ENCODE measurements around the gene SH3D21.

The SH3D21 gene

DNA sequence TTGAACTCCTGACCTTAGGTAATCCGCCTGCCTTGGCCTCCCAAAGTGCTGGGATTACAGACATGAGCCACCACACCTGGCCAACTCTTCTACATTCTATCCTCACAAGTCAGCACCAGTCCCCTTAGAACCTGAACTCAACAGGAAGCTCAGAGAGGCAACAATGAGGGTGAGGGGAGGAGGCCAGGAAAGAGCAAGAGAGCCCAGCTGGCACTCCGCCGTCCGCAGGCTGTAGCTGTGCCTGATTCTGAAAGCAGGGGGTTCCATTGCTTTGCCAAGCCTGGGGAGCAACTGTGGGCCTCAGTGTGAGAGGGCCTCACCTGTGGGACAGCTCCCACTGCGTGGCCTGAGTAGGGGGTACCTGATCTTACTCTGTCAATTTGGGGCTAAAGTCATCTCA is 60.9 kb downstream of the SH3D21 start:
- H3K4me1 ChIP-seq (ENCODE audit: control insufficient read depth in 1 of 2, insufficient read depth in 2 of 2, low read length in 2 of 2): peaks cover 1% of the 10 kb centered on the region in 2 experiments
- H2BK12ac ChIP-seq (ENCODE audit: low read length): no peak overlapping the region
- no peak overlapping the region for H3K27ac ChIP-seq (ENCODE audit: low read depth, low read length)
- DNase-seq: no peak
- peaks cover 25 to 26% of the 10 kb centered on the region in 2 experiments for H3K36me3 ChIP-seq (ENCODE audit: control insufficient read depth in 1 of 2, insufficient read depth in 2 of 2, low read length in 2 of 2)
- no peak overlapping the region for H4K8ac ChIP-seq (ENCODE audit: low read depth, low read length)
- no peaks in the 10 kb centered on the region for H3K27me3 ChIP-seq (ENCODE audit: insufficient read depth, low read length)
- no CpG with 5 or more reads among the region's 5 CpGs for WGBS (ENCODE audit: extremely low coverage, insufficient coverage, insufficient read length)
- no peak overlapping the region for H2BK120ac ChIP-seq (ENCODE audit: insufficient read depth, low read length, poor library complexity)
- no peak overlapping the region for H3K4me2 ChIP-seq (ENCODE audit: low read length)
- no peak overlapping the region for H3K23ac ChIP-seq (ENCODE audit: low read length)
- no peaks in the 10 kb centered on the region for H3K9me3 ChIP-seq (ENCODE audit: insufficient read depth, low read depth, low read length)
- H3K79me2 ChIP-seq (ENCODE audit: control insufficient read depth, insufficient read depth, low read length, poor library complexity): no peaks in the 10 kb centered on the region
- H2BK5ac ChIP-seq (ENCODE audit: low read depth, low read length, poor library complexity): no peak overlapping the region
- H3K79me1 ChIP-seq (ENCODE audit: low read length): no peaks in the 10 kb centered on the region
- H2AFZ ChIP-seq (ENCODE audit: insufficient read depth, low read length, poor library complexity): no peak overlapping the region
- no peak overlapping the region for H2AK5ac ChIP-seq (ENCODE audit: low read length)
- H3K18ac ChIP-seq (ENCODE audit: low read length): no peak overlapping the region
- H4K91ac ChIP-seq (ENCODE audit: low read depth, low read length): no peak overlapping the region
- H3K4ac ChIP-seq (ENCODE audit: low read depth, low read length): peak overlapping the region; percentile 12
- H3K9ac ChIP-seq (ENCODE audit: low read length): no peak overlapping the region
- no peak overlapping the region for H3K14ac ChIP-seq (ENCODE audit: low read length)
- H3K4me3 ChIP-seq (ENCODE audit: low read depth, low read length): no peak overlapping the region
- no peak overlapping the region for H4K12ac ChIP-seq (ENCODE audit: low read depth, low read length)

DNA sequence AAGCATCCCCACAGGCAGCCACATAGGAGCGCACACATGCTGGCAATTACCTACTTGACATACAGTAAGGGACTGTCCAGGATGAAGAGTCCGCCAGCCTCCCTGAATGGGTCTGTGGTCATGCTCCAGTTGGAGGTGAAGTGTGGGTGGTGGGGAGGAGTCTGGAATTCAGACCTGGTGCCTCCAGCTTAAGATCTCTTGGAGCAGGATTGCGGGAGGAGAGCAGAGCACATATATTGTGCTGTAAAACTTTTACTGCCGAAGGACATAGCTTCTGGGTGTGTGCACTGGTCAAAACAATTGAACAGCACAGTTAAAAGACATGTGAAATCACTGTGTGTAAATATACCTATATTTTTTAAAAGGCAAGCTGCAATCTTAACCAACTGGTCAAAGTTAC is 61.6 kb downstream of the SH3D21 start:
- no peak overlapping the region for H4K8ac ChIP-seq (ENCODE audit: low read depth, low read length)
- no peak overlapping the region for H3K9ac ChIP-seq (ENCODE audit: low read length)
- no peak overlapping the region for H2AFZ ChIP-seq (ENCODE audit: insufficient read depth, low read length, poor library complexity)
- no peak overlapping the region for H2BK5ac ChIP-seq (ENCODE audit: low read depth, low read length, poor library complexity)
- H2BK12ac ChIP-seq (ENCODE audit: low read length): no peak overlapping the region
- H3K4me2 ChIP-seq (ENCODE audit: low read length): no peak overlapping the region
- no peak overlapping the region for H3K18ac ChIP-seq (ENCODE audit: low read length)
- no peak for DNase-seq
- no peak overlapping the region for H4K12ac ChIP-seq (ENCODE audit: low read depth, low read length)
- no peaks in the 10 kb centered on the region for H3K9me3 ChIP-seq (ENCODE audit: insufficient read depth, low read depth, low read length)
- peaks cover 2% of the 10 kb centered on the region for H3K79me2 ChIP-seq (ENCODE audit: control insufficient read depth, insufficient read depth, low read length, poor library complexity)
- no peak overlapping the region for H2AK5ac ChIP-seq (ENCODE audit: low read length)
- H3K23ac ChIP-seq (ENCODE audit: low read length): no peak overlapping the region
- no peaks in the 10 kb centered on the region for H3K27me3 ChIP-seq (ENCODE audit: insufficient read depth, low read length)
- no peak overlapping the region for H2BK120ac ChIP-seq (ENCODE audit: insufficient read depth, low read length, poor library complexity)
- no peak overlapping the region for H3K27ac ChIP-seq (ENCODE audit: low read depth, low read length)
- no CpG with 5 or more reads among the region's 4 CpGs for WGBS (ENCODE audit: extremely low coverage, insufficient coverage, insufficient read length)
- no peak overlapping the region for H4K91ac ChIP-seq (ENCODE audit: low read depth, low read length)
- peaks cover 20 to 21% of the 10 kb centered on the region in 2 experiments for H3K36me3 ChIP-seq (ENCODE audit: control insufficient read depth in 1 of 2, insufficient read depth in 2 of 2, low read length in 2 of 2)
- no peak overlapping the region for H3K4me3 ChIP-seq (ENCODE audit: low read depth, low read length)
- no peaks in the 10 kb centered on the region for H3K79me1 ChIP-seq (ENCODE audit: low read length)
- H3K4me1 ChIP-seq (ENCODE audit: control insufficient read depth in 1 of 2, insufficient read depth in 2 of 2, low read length in 2 of 2): peaks cover 4 to 5% of the 10 kb centered on the region in 2 experiments
- H3K4ac ChIP-seq (ENCODE audit: low read depth, low read length): no peak overlapping the region
- H3K14ac ChIP-seq (ENCODE audit: low read length): no peak overlapping the region

DNA sequence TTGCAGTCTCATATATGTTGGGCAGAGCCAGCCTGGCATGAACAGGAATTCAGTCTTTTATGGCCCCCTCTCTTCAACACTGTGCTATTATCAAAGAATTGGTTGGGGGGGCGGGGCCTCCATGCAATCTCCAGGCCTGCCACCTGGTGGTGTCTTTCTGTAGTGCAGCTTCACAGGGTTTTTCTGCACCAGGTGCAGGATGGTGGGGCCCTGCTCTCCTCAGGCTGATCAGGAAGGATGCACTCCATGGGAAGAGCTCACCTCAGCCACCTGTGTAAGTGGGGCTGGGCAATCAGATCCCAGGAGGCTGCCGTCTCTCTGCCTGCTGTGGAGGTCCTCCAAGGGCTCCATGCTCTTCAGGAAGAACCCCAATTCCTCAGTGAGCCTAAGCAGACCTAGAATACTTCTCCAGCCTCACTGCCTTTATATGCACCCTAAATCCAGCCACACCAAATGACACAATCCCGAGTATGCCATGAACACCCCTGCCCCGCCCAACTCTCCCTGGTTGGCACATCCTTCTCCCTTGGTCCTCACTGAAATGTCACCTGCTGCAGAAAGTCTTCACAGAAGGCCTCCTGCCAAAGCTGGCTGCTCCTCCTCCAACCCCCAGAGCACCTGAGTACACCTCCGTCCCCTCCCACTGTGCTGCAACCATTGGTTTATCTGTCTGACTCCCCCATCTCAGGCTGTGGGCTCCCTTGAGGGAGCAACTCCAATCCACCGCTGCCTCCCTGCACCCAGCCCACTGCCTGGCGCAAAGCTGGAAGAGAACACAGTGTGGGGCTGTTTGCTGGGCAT is 63.1 kb downstream of the SH3D21 start:
- Histone ChIP-seq H3K36me3 (ENCODE audit: control insufficient read depth in 1 of 2, insufficient read depth in 2 of 2, low read length in 2 of 2) (peaks cover 19 to 20% of the 10 kb centered on the region in 2 experiments), H2BK12ac (ENCODE audit: low read length) (no peak overlapping the region), H3K27ac (ENCODE audit: low read depth, low read length) (no peak overlapping the region)

More for the DNA sequence above, 63.1 kb downstream of the SH3D21 start:
- Histone ChIP-seq H2BK120ac (ENCODE audit: insufficient read depth, low read length, poor library complexity) (no peak overlapping the region), H3K9ac (ENCODE audit: low read length) (no peak overlapping the region), H4K91ac (ENCODE audit: low read depth, low read length) (no peak overlapping the region), H2BK5ac (ENCODE audit: low read depth, low read length, poor library complexity) (no peak overlapping the region), H3K79me2 (ENCODE audit: control insufficient read depth, insufficient read depth, low read length, poor library complexity) (peaks cover 4% of the 10 kb centered on the region), H3K9me3 (ENCODE audit: insufficient read depth, low read depth, low read length) (no peaks in the 10 kb centered on the region), H3K23ac (ENCODE audit: low read length) (no peak overlapping the region), H3K27me3 (ENCODE audit: insufficient read depth, low read length) (no peaks in the 10 kb centered on the region), H3K4me2 (ENCODE audit: low read length) (no peak overlapping the region), H3K14ac (ENCODE audit: low read length) (no peak overlapping the region), H4K12ac (ENCODE audit: low read depth, low read length) (no peak overlapping the region), H3K4me3 (ENCODE audit: low read depth, low read length) (no peak overlapping the region), H3K79me1 (ENCODE audit: low read length) (peaks cover 5% of the 10 kb centered on the region), H2AFZ (ENCODE audit: insufficient read depth, low read length, poor library complexity) (no peak overlapping the region), H3K4ac (ENCODE audit: low read depth, low read length) (no peak overlapping the region), H4K8ac (ENCODE audit: low read depth, low read length) (no peak overlapping the region), H3K18ac (ENCODE audit: low read length) (no peak overlapping the region), H3K4me1 (ENCODE audit: control insufficient read depth in 1 of 2, insufficient read depth in 2 of 2, low read length in 2 of 2) (peaks cover 16% of the 10 kb centered on the region in 2 experiments), H2AK5ac (ENCODE audit: low read length) (no peak overlapping the region)
- peak; percentile 72 to 90 for DNase-seq
- WGBS (ENCODE audit: extremely low coverage, insufficient coverage, insufficient read length): no CpG with 5 or more reads among the region's 7 CpGs

Measured in trophoblast cell (in vitro differentiated cells and primary cell).